HepG2 (cell line): ENCODE data around the gene TMEM127. TPM values are rescaled to one million over a fixed set of nuclear protein-coding genes. Genes with fewer than 3 reads are reported as not detected.
A peak's percentile ranks its signal among the peaks of the same experiment; 100 is the strongest.

Experiments used
- ATF3 ChIP-seq: sonication (generic); formaldehyde crosslinking; IDR thresholded peaks from 2 replicates; pipeline ENCODE4 v1.4.0; 2020; ENCODE audit warnings: missing genetic modification reagents
- HNRNPH1 ChIP-seq: fragments of 200-400 bp; formaldehyde crosslinking; optimal IDR thresholded peaks from 2 replicates; pipeline ENCODE3; 2017; ENCODE audit warnings: mild to moderate bottlenecking, low read depth, low read length
- KDM2A ChIP-seq: sonication (generic); formaldehyde crosslinking; IDR thresholded peaks from 2 replicates; pipeline ENCODE4 v1.4.0; 2020; ENCODE audit warnings: low read depth, missing genetic modification reagents, borderline replicate concordance
- KLF6 ChIP-seq: IDR thresholded peaks from 2 replicates; pipeline ENCODE4 v1.8.0; 2016; ENCODE audit warnings: missing biosample characterization, missing genetic modification reagents
- MTA3 ChIP-seq: sonication (generic); formaldehyde crosslinking; IDR thresholded peaks from 2 replicates; pipeline ENCODE4 v1.4.0; 2020; ENCODE audit warnings: missing genetic modification reagents
- NFKB2 ChIP-seq: sonication (generic); formaldehyde crosslinking; IDR thresholded peaks from 2 replicates; pipeline ENCODE4 v1.4.0; 2020; ENCODE audit warnings: missing genetic modification reagents, borderline replicate concordance
- PCBP2 ChIP-seq: fragments of 200-400 bp; formaldehyde crosslinking; optimal IDR thresholded peaks from 2 replicates; pipeline ENCODE3; 2018; ENCODE audit warnings: low read length, low read depth; ENCODE audit not compliant: poor library complexity, severe bottlenecking
- PRMT3 ChIP-seq: sonication (generic); formaldehyde crosslinking; IDR thresholded peaks from 2 replicates; pipeline ENCODE4 v1.8.1; 2022; ENCODE audit warnings: low read depth, mild to moderate bottlenecking, moderate library complexity, missing genetic modification reagents, borderline replicate concordance
- RBAK ChIP-seq: sonication (generic); formaldehyde crosslinking; IDR thresholded peaks from 2 replicates; pipeline ENCODE4 v1.5.1; 2020; ENCODE audit warnings: mild to moderate bottlenecking, missing genetic modification reagents
- REPIN1 ChIP-seq: sonication (generic); formaldehyde crosslinking; IDR thresholded peaks from 2 replicates; pipeline ENCODE4 v1.8.0; 2022; ENCODE audit warnings: missing genetic modification reagents, low read depth, mild to moderate bottlenecking, borderline replicate concordance
- SETDB1 ChIP-seq: sonication (generic); formaldehyde crosslinking; IDR thresholded peaks from 2 replicates; pipeline ENCODE4 v1.5.1; 2020; ENCODE audit warnings: missing genetic modification reagents, mild to moderate bottlenecking, borderline replicate concordance
- SIX1 ChIP-seq: sonication (generic); formaldehyde crosslinking; IDR thresholded peaks from 2 replicates; pipeline ENCODE4 v1.4.0; 2020; ENCODE audit warnings: missing genetic modification reagents, borderline replicate concordance
- YY1 ChIP-seq: IDR thresholded peaks from 2 replicates; pipeline ENCODE4 v1.6.1; 2011; ENCODE audit warnings: low read length, low read depth, moderate library complexity, mild to moderate bottlenecking; ENCODE audit not compliant: insufficient read depth, insufficient replicate concordance
- ZNF432 ChIP-seq: sonication (generic); formaldehyde crosslinking; IDR thresholded peaks from 2 replicates; pipeline ENCODE4 v1.5.0; 2020; ENCODE audit warnings: missing genetic modification reagents, mild to moderate bottlenecking, borderline replicate concordance
- ZNF441 ChIP-seq: sonication (generic); formaldehyde crosslinking; IDR thresholded peaks from 2 replicates; pipeline ENCODE4 v1.7.0; 2021; ENCODE audit warnings: missing genetic modification reagents, borderline replicate concordance
- ZNF580 ChIP-seq: IDR thresholded peaks from 2 replicates; pipeline ENCODE4 v1.6.1; 2016; ENCODE audit warnings: low read depth, borderline replicate concordance
- ZNF777 ChIP-seq: sonication (generic); formaldehyde crosslinking; IDR thresholded peaks from 2 replicates; pipeline ENCODE4 v1.4.0; 2020; ENCODE audit warnings: missing genetic modification reagents
- ZNF782 ChIP-seq: sonication (generic); formaldehyde crosslinking; IDR thresholded peaks from 2 replicates; pipeline ENCODE4 v1.4.0; 2020; ENCODE audit warnings: missing genetic modification reagents, mild to moderate bottlenecking, borderline replicate concordance
- ZNF883 ChIP-seq: sonication (generic); formaldehyde crosslinking; IDR thresholded peaks from 2 replicates; pipeline ENCODE4 v1.5.1; 2020; ENCODE audit warnings: mild to moderate bottlenecking, missing genetic modification reagents; ENCODE audit errors: not compliant biosample characterization
- polyA plus RNA-seq, 8 experiments: library from polyadenylated mRNA; depleted of rRNA in 3 of 8; stranded (reverse) in 7 of 8; unstranded in 1 of 8; fragments of >200 nt; fragmentation: Illumina TruSeq in 4 of 8; extraction: Trizol in 4 of 8; gene quantifications; 2 replicates each; pipeline versions ENCODE4 v1.2.1 to v1.2.3, GENCODE V29; 2011 to 2016; ENCODE audit warnings: low read depth in 4 of 8, missing spikeins in 1 of 8, mixed read lengths in 1 of 8; ENCODE audit not compliant: insufficient read depth in 1 of 8
- total RNA-seq, 5 experiments: library from RNA; depleted of rRNA; stranded (reverse); fragments of >200 nt; fragmentation: Illumina TruSeq; extraction: Trizol; gene quantifications; 2 replicates each; pipeline ENCODE4 v1.2.3, GENCODE V29; 2016; ENCODE audit warnings: low read depth in 1 of 5

The TMEM127 gene
- total and polyA plus RNA-seq, 2 of the 13 experiments (the other 11 are each of a cell fraction or from before 2014, with no cell fraction given), result 21.5 to 33.9 TPM

- TF ChIP-seq PCBP2, result no peak
- TF ChIP-seq SETDB1 (CRISPR knock-in tag), result no peak
- peak; percentile 53 for TF ChIP-seq YY1
- peak; percentile 80; the same call in 1 of the 2 replicates for TF ChIP-seq ZNF580
- peak; percentile 86 for TF ChIP-seq KDM2A (CRISPR knock-in tag)
- TF ChIP-seq ZNF777, result peak; percentile 88; the same call in 1 of the 2 replicates
- no peak; the same call in 1 of the 2 replicates for TF ChIP-seq ATF3 (CRISPR knock-in tag)
- peak; percentile 86 for TF ChIP-seq REPIN1
- TF ChIP-seq NFKB2 (CRISPR knock-in tag), result peak; percentile 70; the same call in 1 of the 2 replicates
- TF ChIP-seq ZNF432 (CRISPR knock-in tag), result 0 out of 2 replicates have a peak, but pooled peaks have one; percentile 47
- TF ChIP-seq ZNF883 (CRISPR knock-in tag), result peak; percentile 98
- peak; percentile 83 for TF ChIP-seq ZNF782 (CRISPR knock-in tag)
- TF ChIP-seq RBAK, result no peak; the same call in 1 of the 2 replicates
- peak; percentile 66 for TF ChIP-seq ZNF441
- TF ChIP-seq PRMT3, result peak; percentile 73; the same call in 1 of the 2 replicates
- no peak for TF ChIP-seq MTA3 (CRISPR knock-in tag)
- no peak for TF ChIP-seq HNRNPH1
- TF ChIP-seq SIX1 (CRISPR knock-in tag), result 0 out of 2 replicates have a peak, but pooled peaks have one; percentile 8
- peak; percentile 58; the same call in 1 of the 2 replicates for TF ChIP-seq KLF6 (CRISPR knock-in tag)
- TF ChIP-seq, all 625 proteins: peak for 375
Measured at GRCh38 chr2:96208143-96209010, 57.4 kb downstream of the TMEM127 start, which contains the start of gene STARD7 (continued).
